ENCODE measurements around the gene EXOSC1. TPM values are rescaled to one million over a fixed set of nuclear protein-coding genes. Genes with fewer than 3 reads are reported as not detected.
A peak's percentile ranks its signal among the peaks of the same experiment; 100 is the strongest.

Gene EXOSC1
- polyA plus RNA-seq, 3 donors: 34.7 to 60.6 (median 55.8) TPM

- 100% methylated on average over 5 of the region's 7 CpGs for WGBS (ENCODE audit: insufficient coverage)
- peaks cover 79 to 98% of the 10 kb centered on the region in 2 donors for H3K36me3 Mint-ChIP-seq
- no peak for TF ChIP-seq CTCF (IDR thresholded peaks at IDR 0.05)
- no peaks in the 10 kb centered on the region for H3K27me3 ChIP-seq (ENCODE audit: control insufficient read depth in 2 of 2, insufficient read depth in 2 of 2, low read length in 2 of 2)
- H4K20me1 ChIP-seq (ENCODE audit: insufficient read depth, low read length): no peaks in the 10 kb centered on the region
- no peaks in the 10 kb centered on the region for H3K4me1 Mint-ChIP-seq
- H2AFZ ChIP-seq (ENCODE audit: insufficient read depth, low read depth, low read length, poor library complexity, severe bottlenecking): no peak overlapping the region
- H3K27ac ChIP-seq (ENCODE audit: low read depth in 1 of 2, low read length in 2 of 2): peak overlapping the region in 1 of 2 donors; percentile 51
- no peaks in the 10 kb centered on the region for H3K79me2 ChIP-seq (ENCODE audit: insufficient read depth, low read length)
- no peaks in the 10 kb centered on the region for H3K27me3 Mint-ChIP-seq (ENCODE audit: low read depth in 3 of 3)
- H3K4me3 Mint-ChIP-seq: no peak overlapping the region
- H3K27ac Mint-ChIP-seq: no peak overlapping the region
- no peaks in the 10 kb centered on the region for H3K4me1 ChIP-seq (ENCODE audit: control insufficient read depth in 1 of 2, insufficient read depth in 2 of 2, low read length in 2 of 2)
- H3K9me3 Mint-ChIP-seq: no peaks in the 10 kb centered on the region
- no peak for DNase-seq
- intact Hi-C loops (cut with micrococcal nuclease): loop anchor here in 1 of 2 donors (5.0 kb wide), 1 partner anchor 86 kb away; no protein-coding TSS in a partner anchor
- no peak overlapping the region for H3K4me2 ChIP-seq (replicated peaks; ENCODE audit: extremely low read depth, low read length, poor library complexity, severe bottlenecking)
- H3K9ac ChIP-seq (ENCODE audit: insufficient read depth, low read length, poor library complexity, severe bottlenecking): no peak overlapping the region
- H3K9me3 ChIP-seq (replicated peaks in 1 of 2; ENCODE audit: control insufficient read depth in 1 of 2, insufficient read depth in 1 of 2, low read length in 2 of 2): no peaks in the 10 kb centered on the region
- peaks cover 84 to 99% of the 10 kb centered on the region in 2 donors for H3K36me3 ChIP-seq (replicated peaks in 1 of 2; ENCODE audit: control insufficient read depth in 1 of 2, insufficient read depth in 2 of 2, low read length in 2 of 2)
- no peak overlapping the region for H3K4me3 ChIP-seq (replicated peaks in 1 of 3; ENCODE audit: low read depth in 2 of 3, low read length in 3 of 3)
Observed at GRCh38 chr10:97465982-97466381, 20.2 kb upstream of the EXOSC1 start.

GRCh38 chr10:97464226-97464625, 18.4 kb upstream of the EXOSC1 start:
- Histone ChIP-seq H3K79me2 (ENCODE audit: insufficient read depth, low read length) (no peaks in the 10 kb centered on the region), H3K27me3 (ENCODE audit: control insufficient read depth in 2 of 2, insufficient read depth in 2 of 2, low read length in 2 of 2) (no peaks in the 10 kb centered on the region), H3K4me3 (replicated peaks in 1 of 3; ENCODE audit: low read depth in 2 of 3, low read length in 3 of 3) (no peak overlapping the region), H3K4me2 (replicated peaks; ENCODE audit: extremely low read depth, low read length, poor library complexity, severe bottlenecking) (no peak overlapping the region), H3K36me3 (replicated peaks in 1 of 2; ENCODE audit: control insufficient read depth in 1 of 2, insufficient read depth in 2 of 2, low read length in 2 of 2) (peaks cover 84 to 99% of the 10 kb centered on the region in 2 donors), H3K9ac (ENCODE audit: insufficient read depth, low read length, poor library complexity, severe bottlenecking) (no peak overlapping the region), H3K27ac (ENCODE audit: low read depth in 1 of 2, low read length in 2 of 2) (peak overlapping the region in 1 of 2 donors; percentile 43), H3K9me3 (replicated peaks in 1 of 2; ENCODE audit: control insufficient read depth in 1 of 2, insufficient read depth in 1 of 2, low read length in 2 of 2) (no peaks in the 10 kb centered on the region), H2AFZ (ENCODE audit: insufficient read depth, low read depth, low read length, poor library complexity, severe bottlenecking) (no peak overlapping the region), H4K20me1 (ENCODE audit: insufficient read depth, low read length) (no peaks in the 10 kb centered on the region), H3K4me1 (ENCODE audit: control insufficient read depth in 1 of 2, insufficient read depth in 2 of 2, low read length in 2 of 2) (no peaks in the 10 kb centered on the region)
- 100% methylated on average over 1 of the region's 1 CpG for WGBS (ENCODE audit: insufficient coverage)
- H3K4me3 Mint-ChIP-seq: no peak overlapping the region
- H3K36me3 Mint-ChIP-seq: peaks cover 78 to 98% of the 10 kb centered on the region in 2 donors
- DNase-seq: no peak
- intact Hi-C loops (cut with micrococcal nuclease): no loop called here
- H3K27me3 Mint-ChIP-seq (ENCODE audit: low read depth in 3 of 3): peaks cover 0 to under 1% (median 0%) of the 10 kb centered on the region in 3 donors
- H3K27ac Mint-ChIP-seq: peak overlapping the region in 4 of 7 donors; percentile 4 to 52 (median 42)
- H3K4me1 Mint-ChIP-seq: no peaks in the 10 kb centered on the region
- TF ChIP-seq CTCF (IDR thresholded peaks at IDR 0.05): no peak
- no peaks in the 10 kb centered on the region for H3K9me3 Mint-ChIP-seq

Data from CD14-positive monocyte (primary cell).